Stimulated activated CD4-positive, alpha-beta T cell treated with anti-CD3 and anti-CD28 coated beads, Interleukin-1b, Interleukin-23, amount 100 ng/mL, for 48 hours (primary cell): ENCODE measurements around the gene ZNF217.
"Not testable (repeated sequence)": the region's sequence is repeated elsewhere in the genome, so short reads cannot be mapped to it uniquely, and the experiment has no call there.

Source experiments
- DNase-seq: peaks from one replicate; pipeline ENCODE4 v3.0.0-alpha.2; 2020

Gene ZNF217

DNA sequence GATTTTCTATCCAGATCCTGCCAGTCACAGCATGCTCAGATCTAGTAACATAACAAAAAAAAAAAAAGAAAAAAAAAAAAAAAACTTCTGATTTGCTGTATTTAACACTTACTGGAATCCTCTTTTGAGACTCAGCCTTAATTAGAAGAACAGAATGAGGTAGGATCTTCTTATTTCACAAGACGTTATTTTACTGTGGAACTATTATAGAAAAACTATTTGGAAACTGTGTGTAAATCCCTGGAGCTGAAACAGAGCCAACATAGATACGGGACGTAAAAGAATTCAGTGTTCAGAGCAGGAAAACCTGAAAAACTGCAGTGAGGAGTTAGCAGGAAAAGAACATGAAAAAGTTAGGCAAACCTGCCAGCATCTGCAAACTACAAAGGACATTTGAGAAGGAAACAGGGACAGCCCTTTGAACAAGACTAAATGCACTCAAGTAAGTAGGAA lies 3.4 kb upstream of the ZNF217 start:
- DNase-seq = no peak

DNA sequence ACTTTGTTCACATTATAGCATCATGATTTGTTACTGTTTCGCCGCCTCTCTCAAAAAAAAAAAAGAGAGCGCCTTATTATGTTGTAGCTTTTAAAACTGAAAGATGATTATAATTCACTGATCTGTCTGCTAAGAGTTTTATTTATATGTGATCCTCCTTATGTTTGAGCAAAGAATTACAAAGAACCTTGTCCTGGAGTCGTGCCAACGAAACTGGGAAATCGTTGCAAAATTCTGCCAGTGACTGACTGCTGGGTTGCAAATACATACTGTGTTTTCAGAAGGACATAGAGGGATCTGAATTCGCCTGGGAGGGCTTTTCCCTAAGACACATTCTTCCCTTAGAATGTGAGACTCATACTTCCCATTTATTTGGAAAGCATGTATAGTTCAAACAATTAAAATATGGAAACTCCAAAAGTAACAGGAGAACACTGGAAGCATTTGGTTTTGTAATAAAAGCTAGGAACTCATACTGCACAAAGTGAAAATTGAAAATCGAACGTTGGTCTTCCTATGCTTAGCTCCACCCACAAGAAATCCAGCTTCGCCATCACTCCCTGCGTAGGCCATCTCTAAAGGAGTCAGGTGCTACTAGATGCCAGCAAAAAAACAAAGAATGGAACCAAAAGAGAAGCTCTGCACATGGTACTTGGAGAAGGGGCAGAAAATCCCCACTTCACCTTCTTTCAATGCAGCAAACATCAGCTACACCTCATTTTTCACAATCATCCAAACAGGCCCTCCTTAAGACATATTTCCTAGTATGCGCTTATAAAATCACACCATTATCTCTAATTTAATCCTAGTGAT lies 2.8 kb upstream of the ZNF217 start:
- not testable (repeated sequence) for DNase-seq

DNA sequence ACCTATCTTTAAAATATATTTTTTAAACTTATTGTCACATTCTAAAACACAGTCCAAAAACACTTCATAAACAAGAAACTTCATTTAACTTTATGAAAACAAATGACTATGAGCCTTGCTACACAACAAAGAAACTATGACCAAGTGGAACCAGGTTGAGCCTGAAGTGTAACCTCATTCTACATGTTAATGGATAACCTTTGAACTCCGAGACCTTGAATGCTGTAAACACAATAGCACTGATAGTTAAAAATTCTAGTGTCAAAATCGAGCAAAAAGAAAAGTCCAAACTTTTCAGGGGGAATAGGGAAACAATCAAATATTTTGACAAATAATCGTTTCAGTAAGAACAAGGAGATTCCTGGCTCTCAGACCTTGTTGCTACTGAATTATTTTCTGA lies 2.1 kb upstream of the ZNF217 start:
- not testable (repeated sequence) for DNase-seq

DNA sequence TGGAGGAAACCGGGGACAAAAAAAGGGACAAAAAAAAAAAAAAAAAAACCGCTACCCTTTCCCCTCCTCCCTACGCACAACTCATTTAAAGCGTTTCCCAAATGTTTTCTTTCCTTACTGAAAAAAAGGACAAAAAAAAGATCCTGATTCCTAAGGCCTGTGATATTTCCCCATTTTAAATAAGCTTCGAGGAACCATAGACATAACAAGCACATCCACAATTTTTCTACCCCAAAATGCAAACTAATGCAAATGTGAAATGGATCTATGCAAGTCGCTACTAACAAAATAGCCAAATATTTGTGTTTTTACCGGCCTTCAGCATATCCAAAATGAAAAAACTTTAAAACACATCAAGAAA lies 1.4 kb upstream of the ZNF217 start:
- DNase-seq = no peak

DNA sequence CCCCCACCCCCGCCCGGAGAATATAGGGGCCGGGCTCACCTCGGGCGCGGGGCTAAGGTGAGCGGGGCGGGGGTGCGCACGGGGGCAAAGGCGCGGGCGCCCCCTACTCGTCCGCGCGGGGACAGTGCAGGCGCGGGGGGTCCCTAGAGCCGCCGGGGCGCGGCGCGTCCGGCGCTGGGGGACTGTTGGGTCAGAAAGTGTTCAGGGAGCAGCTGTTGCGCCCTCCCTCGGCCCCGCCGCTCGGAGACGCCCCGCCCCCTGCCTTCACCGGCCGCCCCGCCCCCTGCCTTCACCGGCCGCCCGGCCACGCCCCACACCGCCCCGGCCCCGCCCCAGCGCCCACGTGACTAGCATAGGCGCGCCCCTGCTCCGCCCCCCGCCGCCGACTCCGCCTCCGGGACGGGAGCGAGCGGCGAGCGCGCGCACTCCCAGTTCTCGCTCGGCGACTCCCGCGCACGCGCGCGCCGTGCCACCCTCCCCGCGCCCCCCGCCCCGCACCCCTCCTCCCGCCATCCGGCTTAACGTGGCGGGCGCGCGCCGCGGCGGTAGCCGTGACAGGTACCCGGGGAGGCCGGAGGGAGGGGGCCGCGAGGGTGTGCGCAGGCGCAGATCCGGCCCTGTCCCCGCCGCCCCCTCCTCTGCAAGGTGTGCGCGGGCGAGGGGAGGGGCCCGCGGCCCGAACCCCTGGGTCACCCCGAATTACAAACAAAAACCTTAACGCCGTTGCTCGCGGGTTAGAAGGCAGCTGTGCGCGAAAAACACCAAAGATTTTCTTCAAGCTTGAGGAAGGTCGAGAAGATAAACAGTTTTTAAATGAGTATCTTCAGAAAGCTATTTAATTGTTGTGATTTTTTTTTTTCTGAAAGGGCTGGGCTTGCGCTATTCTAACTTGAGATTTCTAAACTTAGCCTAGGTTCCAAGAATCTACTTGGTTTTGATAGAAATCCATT lies 704 bp upstream of the ZNF217 start:
- peak; percentile 96 for DNase-seq

DNA sequence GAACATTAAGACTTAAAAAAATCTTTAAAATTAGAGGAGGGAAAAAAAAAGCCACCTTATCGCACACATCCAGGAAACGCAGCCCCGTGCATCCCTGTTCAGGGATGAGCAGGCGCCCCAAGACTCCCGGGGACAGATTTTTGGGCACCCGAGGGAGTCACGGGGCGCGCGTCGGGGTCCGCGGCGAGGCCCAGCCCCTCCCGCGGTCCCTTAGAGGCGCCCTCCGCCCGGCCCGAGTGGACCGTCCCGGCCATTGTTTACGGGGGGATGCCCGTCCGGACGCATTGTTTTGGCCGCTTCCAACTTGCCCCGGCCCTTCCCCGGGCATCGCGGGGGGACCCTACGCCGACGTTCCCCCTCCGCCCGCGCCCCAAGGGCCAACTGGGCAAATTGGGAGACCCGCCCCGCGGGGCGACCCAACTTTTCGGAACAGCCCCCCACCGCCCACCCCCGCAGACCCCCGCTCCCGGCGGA lies 610 bp downstream of the ZNF217 start:
- peak; percentile 27 for DNase-seq

DNA sequence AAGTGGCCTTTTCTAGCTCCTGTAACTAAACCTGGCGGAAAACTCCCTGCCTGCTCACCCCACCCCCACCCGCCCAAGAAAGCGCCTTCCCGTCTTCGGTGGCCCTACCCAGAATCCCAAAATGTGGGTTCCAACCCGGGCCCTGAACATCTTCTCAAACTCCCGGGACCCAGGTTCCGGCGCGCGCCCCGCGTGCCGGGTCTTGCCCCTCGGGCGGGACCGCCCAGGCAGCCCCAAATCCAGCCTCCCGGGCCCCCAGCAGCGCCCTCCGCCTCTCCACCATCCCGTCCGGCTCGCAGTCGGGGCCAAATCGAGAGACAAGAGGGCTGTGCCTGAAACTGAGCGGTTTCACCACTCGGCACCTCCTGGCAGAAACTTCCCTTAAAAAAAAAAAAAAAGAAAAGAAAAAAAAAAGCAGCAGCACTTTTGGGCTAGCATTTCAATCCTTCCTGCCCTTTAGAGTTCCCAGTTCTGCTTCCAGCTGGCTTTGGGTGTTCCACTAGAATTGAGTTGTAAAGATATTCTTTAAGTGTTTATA lies 1.1 kb downstream of the ZNF217 start:
- peak; percentile 71 for DNase-seq

DNA sequence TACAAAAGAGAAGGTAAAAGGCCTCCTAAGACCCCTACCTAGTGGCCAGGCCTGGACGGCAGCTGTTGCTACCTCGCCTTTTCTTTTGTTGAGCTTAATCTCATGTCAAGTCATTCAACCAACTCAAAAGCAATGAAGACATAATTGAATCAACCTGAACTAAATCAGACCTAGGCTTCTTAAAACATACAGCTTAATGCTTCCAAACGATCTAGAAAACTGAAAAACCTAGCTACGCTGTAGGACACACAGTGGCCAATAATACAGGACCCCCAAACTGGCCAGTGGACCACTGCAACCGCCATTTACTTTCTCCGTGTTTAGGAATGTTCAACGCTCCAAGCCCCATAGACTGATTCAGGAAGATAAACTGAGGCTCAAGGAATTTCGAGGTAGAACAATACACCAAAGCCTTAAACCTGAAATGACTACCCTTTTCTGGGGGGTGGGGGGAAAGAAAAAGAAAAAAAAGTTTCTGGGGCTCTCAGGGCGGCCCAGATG lies 1.6 kb downstream of the ZNF217 start:
- not testable (repeated sequence) for DNase-seq

DNA sequence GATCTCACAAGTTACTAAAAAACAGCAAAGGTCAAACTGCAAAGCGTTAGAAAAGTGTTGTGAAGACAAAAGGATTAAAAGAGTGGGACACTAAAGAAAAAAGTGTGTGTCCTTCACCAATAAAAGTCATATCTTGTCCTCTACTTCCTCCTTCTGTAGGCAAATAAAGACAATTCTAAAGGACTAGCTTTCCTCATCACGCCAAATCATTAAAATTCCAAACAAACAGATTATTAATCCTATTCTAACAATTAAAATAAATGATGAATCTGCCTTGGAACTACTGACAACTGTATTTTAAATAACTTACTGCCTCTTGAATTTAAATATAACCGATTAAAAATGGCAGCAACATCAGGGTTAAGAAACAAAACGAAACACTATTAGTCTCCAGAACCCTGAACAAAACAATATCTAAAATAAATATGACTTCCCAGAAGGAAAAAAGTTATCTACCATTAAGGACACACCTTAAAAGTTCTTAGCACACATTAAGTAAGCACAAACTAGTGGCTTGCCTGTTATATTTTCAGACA lies 2.4 kb downstream of the ZNF217 start:
- not testable (repeated sequence) for DNase-seq

DNA sequence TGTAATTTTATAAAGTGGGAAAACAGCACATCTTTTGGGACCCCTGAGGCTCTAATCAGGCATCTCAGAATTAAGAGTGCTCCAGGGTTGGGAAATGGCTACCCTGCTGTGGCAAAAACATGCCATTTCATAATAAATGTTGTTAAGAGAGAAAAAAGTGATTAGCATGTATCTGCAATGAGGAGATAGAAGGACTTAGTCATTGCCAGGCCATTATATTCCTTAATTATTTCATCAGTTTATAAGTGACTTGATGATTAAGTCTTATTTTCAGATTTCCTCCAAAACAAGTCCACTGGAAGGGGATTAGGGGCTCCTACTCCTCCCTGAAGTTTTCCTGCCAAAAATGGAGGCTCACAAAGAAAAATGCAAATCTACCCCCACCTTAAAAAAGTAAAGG lies 3.0 kb downstream of the ZNF217 start:
- not testable (repeated sequence) for DNase-seq

DNA sequence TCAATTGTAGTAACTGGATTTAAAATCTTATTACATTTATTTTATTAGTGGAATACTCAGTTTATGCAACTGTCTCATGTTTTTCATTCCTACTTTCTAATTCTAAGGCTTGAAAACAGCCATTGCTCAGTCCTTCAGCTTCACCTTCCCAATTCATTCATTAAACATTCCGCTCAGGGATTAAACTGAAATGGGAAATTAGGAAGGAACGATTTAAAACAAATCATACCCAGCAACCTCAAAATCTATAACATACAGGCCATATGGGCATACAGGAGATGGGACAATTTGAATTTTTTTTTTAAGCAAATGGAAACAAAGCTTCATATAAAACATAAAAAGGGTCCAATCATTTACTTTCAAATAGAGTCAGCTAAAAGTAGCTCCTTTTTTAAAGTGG lies 3.5 kb downstream of the ZNF217 start:
- DNase-seq = not testable (repeated sequence)

DNA sequence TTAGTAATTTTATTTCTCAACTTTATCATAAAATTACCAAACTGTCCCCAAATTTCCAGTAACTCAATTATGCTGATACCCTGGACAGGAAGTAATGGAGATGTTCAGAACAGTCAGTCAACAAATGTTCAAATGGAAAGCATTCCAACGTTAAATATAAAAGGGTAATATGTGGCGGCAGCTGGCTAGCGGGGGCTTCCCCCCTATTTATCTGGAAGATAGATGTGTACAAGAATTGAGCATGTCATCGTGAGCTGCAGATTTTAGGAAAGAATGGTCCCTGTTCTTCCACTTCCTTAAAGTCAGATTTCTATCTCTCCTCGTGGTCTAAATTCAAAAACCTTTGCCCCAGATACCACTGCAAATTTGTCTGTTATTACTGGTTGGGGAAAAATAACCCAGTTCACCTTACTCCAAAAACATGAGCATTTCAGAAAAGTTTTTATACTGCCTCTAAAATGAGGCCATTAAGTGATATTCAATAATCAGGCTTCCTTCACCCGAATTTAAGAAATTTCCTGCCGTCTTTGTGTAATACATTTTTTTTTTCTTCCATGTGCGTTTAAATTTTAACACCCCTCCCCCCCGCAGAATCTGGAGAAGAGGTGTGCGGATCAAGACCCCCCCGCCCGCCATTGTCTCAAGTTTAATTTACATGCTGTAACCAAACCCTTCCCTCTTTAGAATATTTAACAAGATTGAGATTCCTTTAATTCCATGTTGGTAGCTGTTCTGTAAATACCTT lies 4.1 kb downstream of the ZNF217 start:
- DNase-seq = peak; percentile 23

DNA sequence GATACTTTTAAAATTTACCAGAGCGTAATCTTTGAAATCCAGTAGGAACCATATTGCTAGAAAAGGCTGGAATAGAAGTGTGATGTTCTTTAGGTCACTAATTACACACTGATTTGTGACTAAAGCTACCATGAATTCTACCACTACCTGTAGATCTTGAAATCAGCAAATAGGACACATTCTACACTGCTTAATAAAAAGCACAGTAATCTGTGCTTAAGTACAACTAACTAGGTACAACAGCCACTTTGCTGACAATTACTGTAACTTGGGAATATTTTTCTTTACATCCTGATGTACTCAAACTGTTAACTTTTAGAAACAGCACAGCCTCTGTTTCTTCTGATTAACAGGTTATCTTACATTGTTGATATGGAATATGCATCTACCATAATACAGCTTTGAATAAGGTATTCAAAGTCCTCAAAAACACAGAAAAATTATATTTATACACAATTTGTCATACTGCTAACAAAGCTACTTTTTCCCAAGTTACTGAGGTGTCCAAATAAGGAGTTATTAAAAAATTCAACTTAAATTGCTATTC lies 6.4 kb downstream of the ZNF217 start:
- DNase-seq = not testable (repeated sequence)

DNA sequence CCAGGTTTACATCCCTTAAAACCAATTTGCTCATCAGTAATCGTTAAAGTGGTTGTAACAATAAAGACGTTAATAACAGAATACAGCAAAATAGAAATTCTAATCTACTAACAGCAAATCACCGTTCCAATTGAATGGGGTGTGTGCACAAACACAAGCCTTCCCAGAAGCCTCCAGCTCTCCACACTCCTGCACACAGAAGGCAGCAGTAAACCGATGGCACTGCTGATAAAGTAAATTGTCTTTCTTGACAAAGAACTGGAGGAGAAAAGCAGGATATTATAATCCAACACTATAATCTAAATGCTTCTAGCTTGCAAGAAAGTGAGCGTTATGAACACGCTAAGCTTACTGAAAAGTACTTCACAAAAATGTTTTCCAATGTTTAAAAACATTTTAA lies 7.0 kb downstream of the ZNF217 start:
- no peak for DNase-seq

DNA sequence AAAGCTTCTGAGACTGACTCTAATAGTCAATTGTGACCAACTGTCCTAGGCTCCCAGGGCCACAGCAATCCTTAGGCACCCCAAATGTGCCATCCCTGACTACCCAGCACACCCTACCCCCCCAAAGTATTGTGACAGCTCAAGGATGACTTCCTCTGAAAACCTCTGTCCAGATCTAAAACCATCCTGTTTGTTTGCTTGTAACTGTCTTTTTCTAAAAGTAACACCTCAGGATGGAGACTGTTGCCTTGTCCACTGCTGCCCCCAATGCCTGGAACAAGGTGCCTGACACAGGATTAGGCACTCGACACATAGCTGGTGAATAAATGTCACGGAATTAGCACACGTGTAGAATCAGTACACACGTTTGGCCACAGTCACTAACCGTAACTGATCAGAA lies 7.7 kb downstream of the ZNF217 start:
- DNase-seq = not testable (repeated sequence)

DNA sequence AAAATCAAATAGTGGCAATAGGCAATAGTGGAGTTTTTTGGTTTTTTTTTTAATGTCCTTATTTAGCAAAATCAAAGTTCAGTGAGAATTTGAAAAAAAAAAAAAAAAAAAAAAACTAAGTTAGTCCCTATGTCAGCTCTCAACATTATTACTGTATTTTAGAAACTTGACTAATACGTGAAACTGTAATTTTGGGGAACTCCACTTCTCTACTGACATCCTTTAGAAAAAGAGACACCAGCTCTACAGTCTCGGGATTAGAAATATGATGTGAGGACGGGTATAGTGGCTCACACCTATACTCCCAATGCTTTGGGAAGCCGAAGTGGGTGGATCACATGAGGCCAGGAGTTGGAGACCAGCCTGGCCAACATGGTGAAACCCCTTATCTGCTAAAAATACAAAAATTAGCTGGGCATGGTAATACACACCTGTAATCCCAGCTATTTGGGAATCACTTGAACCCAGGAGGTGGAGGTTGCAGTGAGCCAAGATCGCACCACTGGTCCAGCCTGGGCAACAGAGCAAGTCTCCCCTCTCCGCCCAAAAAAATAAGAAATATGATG lies 8.6 kb downstream of the ZNF217 start:
- not testable (repeated sequence) for DNase-seq

DNA sequence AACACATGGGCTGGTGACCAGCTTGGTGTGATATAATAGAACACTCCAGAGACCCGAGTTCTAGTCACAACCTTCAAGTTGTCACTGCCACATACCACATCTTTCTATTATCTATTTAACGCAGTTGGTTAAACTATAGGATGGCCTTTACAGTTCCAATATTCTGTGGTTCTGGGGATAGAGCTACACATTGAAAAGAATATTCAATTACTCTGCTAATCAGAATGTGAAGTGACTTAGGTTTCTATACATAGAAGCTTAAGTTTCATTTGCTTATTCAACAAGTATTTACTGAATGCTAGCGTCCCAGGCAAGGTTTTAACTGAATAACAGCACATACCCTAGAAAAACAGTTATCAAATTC lies 9.1 kb downstream of the ZNF217 start:
- DNase-seq = not testable (repeated sequence)

DNA sequence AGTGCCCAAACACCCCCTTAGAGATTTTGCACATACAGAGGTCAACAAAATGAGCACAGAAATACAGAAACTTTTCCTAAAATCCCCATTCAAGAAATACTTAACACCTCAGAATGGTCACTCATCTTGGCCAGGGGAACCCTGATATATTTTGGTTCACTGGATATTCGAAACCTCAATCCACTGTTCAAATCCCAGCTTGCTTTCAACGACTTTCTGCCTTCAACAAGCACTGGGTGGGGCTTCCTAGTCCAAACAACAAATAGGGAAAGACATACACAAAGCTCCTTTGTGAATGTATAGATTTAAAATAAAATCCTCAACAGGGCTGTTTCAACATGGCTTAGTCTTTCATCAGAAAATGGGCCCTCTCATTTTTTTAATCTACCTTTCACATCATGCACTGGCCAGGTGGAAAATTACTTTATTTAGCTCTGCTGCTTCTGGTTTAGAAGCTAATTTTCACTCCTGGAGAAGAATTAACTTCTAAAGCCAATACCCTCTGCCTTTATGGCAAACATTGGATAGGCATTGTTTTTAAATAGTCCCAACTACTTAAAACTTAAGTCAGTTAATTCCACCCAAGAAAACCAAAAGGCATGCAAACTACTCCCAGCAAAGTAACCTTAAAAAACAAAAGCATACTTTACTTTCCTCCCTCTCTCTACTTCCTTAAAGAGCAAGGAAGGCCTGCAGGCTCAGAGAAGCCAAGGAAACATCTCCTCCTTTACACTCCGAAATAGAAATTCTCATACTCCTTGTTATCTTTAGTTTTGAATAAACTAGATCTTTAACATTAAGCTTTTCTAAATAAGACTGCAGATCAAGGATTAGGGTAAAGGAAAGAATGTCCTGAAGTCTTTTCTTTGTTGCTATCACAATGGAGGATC lies 9.7 kb downstream of the ZNF217 start:
- not testable (repeated sequence) for DNase-seq

DNA sequence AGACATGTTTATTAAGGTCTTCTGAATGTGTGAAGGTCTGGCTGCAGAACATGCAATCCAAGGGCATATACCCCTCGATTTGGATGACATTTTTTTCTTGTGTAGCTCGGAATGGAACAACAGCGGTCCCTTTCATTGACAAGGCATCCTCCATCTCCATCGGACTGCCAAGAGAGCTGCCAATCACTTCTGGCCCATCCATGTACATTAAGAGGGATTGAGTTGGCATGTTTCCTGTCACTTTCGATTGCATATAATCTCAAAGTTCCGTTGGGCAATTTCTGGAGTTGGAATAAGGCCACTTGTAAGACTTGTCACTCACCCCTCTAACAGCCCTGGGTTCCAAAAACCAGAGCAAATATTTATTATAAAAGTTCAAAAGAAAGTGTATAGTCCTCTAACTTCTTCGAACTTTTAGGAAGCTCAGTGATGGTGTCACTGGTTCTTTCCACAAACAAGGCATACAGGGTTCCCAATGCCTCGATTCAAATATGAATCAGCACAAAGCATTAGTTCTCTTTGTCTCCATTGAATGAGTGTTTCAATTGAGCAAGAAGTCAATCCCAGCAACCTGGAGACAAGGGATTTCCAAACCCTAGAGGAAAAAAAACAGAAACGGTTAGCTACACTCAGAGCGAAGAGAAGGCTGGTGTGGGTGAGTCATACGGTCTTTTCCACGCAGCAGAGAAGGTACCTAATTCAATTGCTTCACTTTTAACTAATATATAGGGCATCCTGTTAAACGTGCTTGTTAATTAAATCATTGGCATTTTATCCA lies 10.9 kb downstream of the ZNF217 start:
- DNase-seq = peak; percentile 58

DNA sequence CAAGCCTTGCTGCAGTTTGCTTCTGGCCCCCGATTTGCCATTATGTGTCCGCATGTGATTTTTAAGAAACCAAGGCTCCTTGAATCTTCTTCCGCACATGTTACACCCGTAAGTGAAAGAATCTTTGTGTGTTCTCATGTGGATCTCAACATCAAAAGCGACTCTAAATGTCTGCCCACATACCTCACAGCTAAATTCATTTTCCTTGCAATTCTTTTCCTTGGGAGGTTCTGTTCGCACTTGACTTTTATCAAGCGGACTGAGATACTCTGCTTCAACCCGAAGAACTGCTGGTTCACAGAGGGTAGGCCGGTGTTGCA lies 11.4 kb downstream of the ZNF217 start:
- DNase-seq = no peak
